ELF-1 (cell line): ENCODE results near the gene CELSR3.
A peak's percentile ranks its signal among the peaks of the same experiment; 100 is the strongest.

Experiments used
- DNase-seq: peaks from one replicate; pipeline ENCODE4 v3.0.0-alpha.2; 2016; ENCODE audit warnings: low read depth, low spot score

The CELSR3 gene

GRCh38 chr3:48662145-48662752 is 437 bp downstream of the CELSR3 start:
- DNase-seq = no peak

- DNase-seq = peak; percentile 91
Measured at GRCh38 chr3:48661501-48662144, 1.1 kb downstream of the CELSR3 start.

GRCh38 chr3:48660800-48661400 is 1.8 kb downstream of the CELSR3 start:
- DNase-seq = no peak

GRCh38 chr3:48656841-48657281 is 5.8 kb downstream of the CELSR3 start:
- no peak for DNase-seq

- peak; percentile 94 for DNase-seq
Measured at GRCh38 chr3:48656061-48656840, 6.4 kb downstream of the CELSR3 start.

GRCh38 chr3:48655606-48656005 is 7.1 kb downstream of the CELSR3 start:
- DNase-seq = no peak

GRCh38 chr3:48655063-48655462 is 7.6 kb downstream of the CELSR3 start:
- DNase-seq = no peak

GRCh38 chr3:48652923-48653715 is 9.6 kb downstream of the CELSR3 start:
- no peak for DNase-seq

GRCh38 chr3:48651771-48652170 is 10.9 kb downstream of the CELSR3 start:
- DNase-seq = no peak

GRCh38 chr3:48650723-48651122 is 12.0 kb downstream of the CELSR3 start:
- DNase-seq = no peak

- DNase-seq = no peak
Measured at GRCh38 chr3:48648188-48648850, 14.4 kb downstream of the CELSR3 start.

GRCh38 chr3:48647714-48648113 is 15.0 kb downstream of the CELSR3 start:
- DNase-seq = no peak

- DNase-seq = no peak
Measured at GRCh38 chr3:48644898-48645760, 17.6 kb downstream of the CELSR3 start.

GRCh38 chr3:48642605-48643004 is 20.1 kb downstream of the CELSR3 start:
- no peak for DNase-seq

- no peak for DNase-seq
Measured at GRCh38 chr3:48641396-48641795, 21.3 kb downstream of the CELSR3 start.

- no peak for DNase-seq
Measured at GRCh38 chr3:48639944-48640606, 22.6 kb downstream of the CELSR3 start.

GRCh38 chr3:48637305-48637704 is 25.4 kb downstream of the CELSR3 start:
- peak; percentile 18 for DNase-seq

- DNase-seq = no peak
Measured at GRCh38 chr3:48636149-48636655, 26.5 kb downstream of the CELSR3 start.
